GM12864 (cell line): Measurements from ENCODE around the gene CDH13.

Experiments
- DNase-seq: peaks from one replicate; pipeline ENCODE4 v3.0.0-alpha.2; 2011; ENCODE audit warnings: low read depth
- H3K4me3 ChIP-seq: 2 replicates; pipeline ENCODE4 v1.5.1; 2011; ENCODE audit warnings: mild to moderate bottlenecking, low read depth, low read length, control low read depth
- TF ChIP-seq, protein P1 (sequence below): IDR thresholded peaks from 2 replicates; pipeline ENCODE4 v1.5.1; 2011; ENCODE audit warnings: low read depth, mild to moderate bottlenecking, moderate library complexity, low read length, control low read depth, inconsistent platforms; ENCODE audit errors: missing control alignments

CDH13 gene

DNA sequence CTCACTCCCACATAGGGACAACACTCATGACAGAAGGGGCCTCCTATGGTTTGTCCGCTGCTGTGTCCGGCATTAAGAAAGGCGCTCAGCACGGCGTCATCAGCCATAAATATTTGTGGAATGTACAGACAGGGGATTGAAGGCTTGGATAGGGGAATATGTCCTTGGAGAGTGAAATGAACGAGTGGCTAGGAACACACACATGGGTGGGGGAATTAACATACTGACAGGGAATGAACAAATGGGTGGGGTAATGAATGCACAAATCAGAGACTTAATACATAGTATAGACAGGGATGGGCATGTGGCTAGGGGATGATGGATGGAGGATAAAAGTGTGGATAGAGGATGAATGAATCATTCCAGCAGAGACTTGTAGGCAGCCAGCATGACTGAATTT, 1027.0 kb downstream of the CDH13 start:
- no peak overlapping the region for H3K4me3 ChIP-seq
- TF ChIP-seq, protein P1, sequence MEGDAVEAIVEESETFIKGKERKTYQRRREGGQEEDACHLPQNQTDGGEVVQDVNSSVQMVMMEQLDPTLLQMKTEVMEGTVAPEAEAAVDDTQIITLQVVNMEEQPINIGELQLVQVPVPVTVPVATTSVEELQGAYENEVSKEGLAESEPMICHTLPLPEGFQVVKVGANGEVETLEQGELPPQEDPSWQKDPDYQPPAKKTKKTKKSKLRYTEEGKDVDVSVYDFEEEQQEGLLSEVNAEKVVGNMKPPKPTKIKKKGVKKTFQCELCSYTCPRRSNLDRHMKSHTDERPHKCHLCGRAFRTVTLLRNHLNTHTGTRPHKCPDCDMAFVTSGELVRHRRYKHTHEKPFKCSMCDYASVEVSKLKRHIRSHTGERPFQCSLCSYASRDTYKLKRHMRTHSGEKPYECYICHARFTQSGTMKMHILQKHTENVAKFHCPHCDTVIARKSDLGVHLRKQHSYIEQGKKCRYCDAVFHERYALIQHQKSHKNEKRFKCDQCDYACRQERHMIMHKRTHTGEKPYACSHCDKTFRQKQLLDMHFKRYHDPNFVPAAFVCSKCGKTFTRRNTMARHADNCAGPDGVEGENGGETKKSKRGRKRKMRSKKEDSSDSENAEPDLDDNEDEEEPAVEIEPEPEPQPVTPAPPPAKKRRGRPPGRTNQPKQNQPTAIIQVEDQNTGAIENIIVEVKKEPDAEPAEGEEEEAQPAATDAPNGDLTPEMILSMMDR = no peak
- DNase-seq = no peak

DNA sequence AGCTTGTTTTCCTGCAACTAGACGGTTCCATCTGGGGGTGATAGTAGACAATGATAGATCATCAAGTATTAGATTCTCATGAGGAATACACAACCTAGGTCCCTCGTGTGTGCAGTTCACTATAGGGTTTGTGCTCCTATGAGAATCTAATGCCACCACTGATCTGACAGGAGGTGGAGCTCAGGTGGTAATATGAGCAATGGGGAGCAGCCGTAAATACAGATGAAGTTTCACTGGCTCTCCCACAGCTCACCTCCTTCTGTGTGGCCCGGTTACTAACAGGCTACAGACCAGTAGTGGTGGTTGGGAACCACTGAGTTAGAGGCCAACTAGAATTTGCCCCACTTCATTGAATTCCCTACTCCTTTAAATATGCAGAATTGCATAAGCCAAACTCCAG, 1033.5 kb downstream of the CDH13 start:
- H3K4me3 ChIP-seq = no peak overlapping the region
- DNase-seq = no peak
- TF ChIP-seq, protein P1 = no peak

DNA sequence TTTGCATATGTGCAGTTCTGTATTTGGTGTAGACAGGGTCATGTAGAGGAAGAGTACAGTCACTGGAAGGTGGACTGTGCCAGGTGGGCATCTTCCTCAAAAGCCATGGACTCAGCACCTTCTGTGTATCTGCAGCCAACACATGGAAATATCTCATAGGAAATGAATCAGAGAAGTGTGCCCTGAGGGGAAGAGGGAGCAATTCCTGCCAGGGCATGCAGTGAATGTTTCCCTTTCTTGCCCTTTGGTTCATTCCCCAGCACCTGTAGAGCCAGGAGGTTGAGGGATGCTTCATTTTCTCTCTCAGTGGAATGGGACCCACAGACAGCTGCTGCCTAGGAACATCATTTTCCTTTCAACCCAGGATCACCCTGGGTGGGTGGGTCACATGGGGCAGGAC, 1034.9 kb downstream of the CDH13 start:
- no peak for DNase-seq
- TF ChIP-seq, protein P1 = no peak
- no peak overlapping the region for H3K4me3 ChIP-seq

DNA sequence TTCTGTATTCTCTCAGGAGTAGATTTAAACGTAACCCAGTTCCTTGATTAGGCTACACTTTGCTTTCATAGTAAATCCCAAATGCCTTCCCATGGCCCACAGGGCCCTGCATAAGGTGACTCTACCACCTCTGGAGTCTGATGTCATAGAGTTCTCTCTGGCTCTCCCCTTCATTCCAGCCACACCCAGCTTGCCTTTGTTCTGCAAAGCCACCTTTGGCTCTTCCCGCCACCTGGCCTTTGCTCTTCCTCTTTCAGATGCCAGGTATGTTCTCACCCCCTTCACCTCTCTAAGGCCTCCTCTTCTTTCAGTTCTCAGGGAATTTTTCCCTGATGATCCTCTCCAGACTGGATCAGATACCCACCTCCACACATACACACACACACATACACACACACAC, 1039.7 kb downstream of the CDH13 start:
- DNase-seq = no peak
- TF ChIP-seq, protein P1 = no peak
- no peak overlapping the region for H3K4me3 ChIP-seq

DNA sequence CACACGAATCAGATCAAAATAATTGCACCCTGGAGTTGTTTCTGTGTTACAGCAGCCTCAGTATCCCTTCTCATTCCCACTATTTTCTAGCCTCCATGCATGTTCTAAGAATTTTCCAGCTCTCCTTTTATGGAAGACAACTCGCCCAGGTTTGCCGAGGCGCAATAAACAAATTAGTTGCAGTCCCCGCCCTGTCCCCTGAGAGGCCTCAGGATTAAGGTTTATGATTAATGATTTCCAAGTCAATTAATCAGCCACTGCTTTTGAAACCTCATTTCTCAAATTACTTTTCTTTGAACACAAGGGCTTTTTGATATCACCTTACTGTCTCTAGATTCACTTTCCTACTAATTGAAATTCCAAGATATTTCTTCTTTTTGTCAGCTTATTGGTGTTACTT, 1042.7 kb downstream of the CDH13 start:
- TF ChIP-seq, protein P1 = no peak
- no peak for DNase-seq
- H3K4me3 ChIP-seq = no peak overlapping the region

DNA sequence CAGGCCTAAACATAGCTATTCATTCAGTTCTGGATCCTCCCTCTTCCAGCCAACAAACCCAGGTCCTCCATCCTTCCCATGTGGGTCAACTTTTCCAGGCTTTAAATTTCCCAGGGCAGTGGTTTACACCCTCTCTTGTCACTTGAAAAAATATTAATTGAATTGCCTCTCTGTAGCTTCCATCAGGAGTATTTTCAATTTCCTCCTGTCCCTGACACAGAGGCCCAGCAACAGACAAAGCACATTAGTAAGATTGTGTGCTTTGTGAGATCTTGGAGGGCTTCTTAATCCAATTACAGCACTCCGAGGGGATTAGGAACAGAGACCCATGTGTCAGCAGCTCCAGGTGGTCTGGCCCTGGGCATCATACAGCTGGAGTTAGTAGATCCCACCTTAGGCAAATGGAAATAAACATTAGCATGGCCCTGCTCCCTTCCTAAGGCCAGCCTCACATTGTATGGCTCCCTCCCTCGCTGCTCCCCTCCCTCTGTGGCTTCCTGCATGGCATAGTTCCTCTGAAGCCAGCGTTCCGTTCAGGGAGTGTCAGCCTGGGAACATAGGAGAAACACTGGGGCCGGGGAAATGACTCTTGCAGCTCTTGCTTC, 1048.3 kb downstream of the CDH13 start:
- no peak for DNase-seq
- TF ChIP-seq, protein P1 = no peak
- H3K4me3 ChIP-seq = no peak overlapping the region

DNA sequence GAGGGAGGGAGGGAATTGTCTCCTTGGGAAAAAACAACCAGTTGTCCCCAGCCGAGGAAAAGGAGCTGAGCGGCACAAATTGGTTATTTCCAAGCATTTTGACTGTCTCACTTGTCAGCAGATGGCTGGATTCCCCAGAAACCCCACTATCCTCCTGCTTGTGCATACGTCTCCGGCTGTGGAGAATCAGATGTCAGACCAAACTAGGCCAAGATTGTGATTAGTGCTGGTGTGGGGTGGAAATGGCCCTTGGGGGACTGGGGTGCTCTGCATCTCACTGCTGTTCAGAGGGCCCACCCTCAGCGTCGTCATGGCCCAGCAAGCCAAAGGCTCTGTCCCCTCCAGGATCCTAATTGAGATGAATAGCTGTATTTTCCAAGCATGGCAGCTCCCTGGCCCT, 1049.3 kb downstream of the CDH13 start:
- DNase-seq = no peak
- TF ChIP-seq, protein P1 = no peak
- H3K4me3 ChIP-seq = no peak overlapping the region
